ENCODE data around the gene SVEP1. TPM values are rescaled to one million over a fixed set of nuclear protein-coding genes. Genes with fewer than 3 reads are reported as not detected.
A peak's percentile ranks its signal among the peaks of the same experiment; 100 is the strongest.
"Not testable (repeated sequence)": the region's sequence is repeated elsewhere in the genome, so short reads cannot be mapped to it uniquely, and the experiment has no call there.

The SVEP1 gene
- total RNA-seq, 6 experiments from 2014 or later: 4.0 to 6.8 (median 5.8) TPM

- H3K9me3 Mint-ChIP-seq: no peaks in the 10 kb centered on the region
- TF ChIP-seq, protein P1, sequence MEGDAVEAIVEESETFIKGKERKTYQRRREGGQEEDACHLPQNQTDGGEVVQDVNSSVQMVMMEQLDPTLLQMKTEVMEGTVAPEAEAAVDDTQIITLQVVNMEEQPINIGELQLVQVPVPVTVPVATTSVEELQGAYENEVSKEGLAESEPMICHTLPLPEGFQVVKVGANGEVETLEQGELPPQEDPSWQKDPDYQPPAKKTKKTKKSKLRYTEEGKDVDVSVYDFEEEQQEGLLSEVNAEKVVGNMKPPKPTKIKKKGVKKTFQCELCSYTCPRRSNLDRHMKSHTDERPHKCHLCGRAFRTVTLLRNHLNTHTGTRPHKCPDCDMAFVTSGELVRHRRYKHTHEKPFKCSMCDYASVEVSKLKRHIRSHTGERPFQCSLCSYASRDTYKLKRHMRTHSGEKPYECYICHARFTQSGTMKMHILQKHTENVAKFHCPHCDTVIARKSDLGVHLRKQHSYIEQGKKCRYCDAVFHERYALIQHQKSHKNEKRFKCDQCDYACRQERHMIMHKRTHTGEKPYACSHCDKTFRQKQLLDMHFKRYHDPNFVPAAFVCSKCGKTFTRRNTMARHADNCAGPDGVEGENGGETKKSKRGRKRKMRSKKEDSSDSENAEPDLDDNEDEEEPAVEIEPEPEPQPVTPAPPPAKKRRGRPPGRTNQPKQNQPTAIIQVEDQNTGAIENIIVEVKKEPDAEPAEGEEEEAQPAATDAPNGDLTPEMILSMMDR (IDR thresholded peaks at IDR 0.05): no peak
- no peak overlapping the region for H3K27ac Mint-ChIP-seq
- no peak for DNase-seq
- H3K36me3 Mint-ChIP-seq (ENCODE audit: low read depth): peaks cover 5% of the 10 kb centered on the region; the same call in 1 of the 2 replicates
- no peak overlapping the region for H3K4me3 Mint-ChIP-seq
- no peaks in the 10 kb centered on the region for H3K4me1 Mint-ChIP-seq (ENCODE audit: low read depth)
- peaks cover 11% of the 10 kb centered on the region for H3K27me3 Mint-ChIP-seq (ENCODE audit: insufficient read depth)
These were observed 196.1 kb downstream of the SVEP1 start for GRCh38 chr9:110383491-110383890.

GRCh38 chr9:110382731-110383130 lies 196.8 kb downstream of the SVEP1 start:
- Mint-ChIP-seq H3K36me3 (ENCODE audit: low read depth) (peaks cover 5% of the 10 kb centered on the region; the same call in 1 of the 2 replicates), H3K4me3 (no peak overlapping the region), H3K27ac (no peak overlapping the region), H3K27me3 (ENCODE audit: insufficient read depth) (peaks cover 16% of the 10 kb centered on the region), H3K9me3 (no peaks in the 10 kb centered on the region), H3K4me1 (ENCODE audit: low read depth) (no peaks in the 10 kb centered on the region)
- DNase-seq: no peak
- TF ChIP-seq, protein P1 (IDR thresholded peaks at IDR 0.05): no peak

DNA sequence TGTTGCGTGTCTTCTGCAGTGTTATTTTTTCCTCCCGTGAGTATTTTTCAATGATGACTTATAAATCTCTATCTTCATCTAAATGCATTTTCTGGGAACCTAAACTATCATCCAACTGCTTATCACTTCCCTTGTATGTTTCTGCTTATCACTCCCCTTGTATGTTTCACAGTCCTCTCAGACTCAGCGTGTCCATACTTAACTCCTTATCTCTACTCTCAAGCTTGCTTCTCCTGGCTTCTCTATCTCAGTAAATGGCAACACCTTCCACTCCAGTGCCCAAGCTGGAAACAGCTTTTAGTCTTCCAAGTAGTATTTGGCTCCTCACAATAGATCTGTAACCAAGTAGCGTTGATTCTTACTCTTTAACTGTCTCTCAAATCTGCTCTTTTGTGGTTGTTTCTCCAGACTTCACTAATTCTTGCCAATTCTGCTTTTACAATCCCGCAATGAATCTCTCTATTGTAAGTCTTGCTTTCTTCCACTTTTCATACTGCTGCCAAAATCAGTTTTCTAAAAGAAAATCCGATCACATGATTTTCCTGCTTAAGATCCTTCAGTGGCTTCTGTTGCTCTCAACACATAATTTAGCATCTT lies 208.0 kb downstream of the SVEP1 start:
- no peak for DNase-seq
- Mint-ChIP-seq H3K9me3 (no peaks in the 10 kb centered on the region), H3K27ac (no peak overlapping the region), H3K4me3 (no peak overlapping the region), H3K4me1 (ENCODE audit: low read depth) (no peaks in the 10 kb centered on the region), H3K27me3 (ENCODE audit: insufficient read depth) (peaks cover 2% of the 10 kb centered on the region; the same call in 1 of the 2 replicates), H3K36me3 (ENCODE audit: low read depth) (no peaks in the 10 kb centered on the region)
- TF ChIP-seq, protein P1 (IDR thresholded peaks at IDR 0.05): no peak

DNA sequence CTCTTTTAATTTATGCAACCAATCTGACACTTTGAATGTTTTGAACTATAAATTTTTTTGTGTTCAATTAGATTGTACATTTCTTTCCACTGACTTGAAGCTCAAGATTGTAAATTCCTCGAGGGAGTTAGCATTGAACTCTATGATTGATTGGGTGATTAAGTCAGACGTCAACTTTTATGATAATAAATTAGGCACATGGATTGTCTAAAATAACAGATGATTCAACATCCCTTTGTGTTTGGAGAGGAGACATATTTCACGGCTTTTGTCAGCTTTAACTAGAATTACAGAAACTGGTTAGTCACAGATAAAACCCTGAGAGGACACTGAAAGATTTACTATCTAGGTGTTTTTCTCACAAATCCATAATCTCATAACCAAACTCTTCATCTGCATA lies 209.2 kb downstream of the SVEP1 start:
- DNase-seq: peak; percentile 71
- Mint-ChIP-seq H3K27me3 (ENCODE audit: insufficient read depth) (peaks cover 2% of the 10 kb centered on the region; the same call in 1 of the 2 replicates), H3K4me3 (no peak overlapping the region), H3K36me3 (ENCODE audit: low read depth) (no peaks in the 10 kb centered on the region), H3K9me3 (no peaks in the 10 kb centered on the region), H3K4me1 (ENCODE audit: low read depth) (no peaks in the 10 kb centered on the region), H3K27ac (no peak overlapping the region)
- TF ChIP-seq, protein P1 (IDR thresholded peaks at IDR 0.05): no peak

- no peak overlapping the region for H3K27ac Mint-ChIP-seq
- no peak for DNase-seq
- H3K4me3 Mint-ChIP-seq: no peak overlapping the region
- TF ChIP-seq, protein P1 (IDR thresholded peaks at IDR 0.05): no peak
- no peaks in the 10 kb centered on the region for H3K36me3 Mint-ChIP-seq (ENCODE audit: low read depth)
- no peaks in the 10 kb centered on the region for H3K4me1 Mint-ChIP-seq (ENCODE audit: low read depth)
- H3K9me3 Mint-ChIP-seq: no peaks in the 10 kb centered on the region
- H3K27me3 Mint-ChIP-seq (ENCODE audit: insufficient read depth): no peaks in the 10 kb centered on the region; the same call in none of the 2 replicates
These were observed 215.1 kb downstream of the SVEP1 start for GRCh38 chr9:110364451-110364850.

DNA sequence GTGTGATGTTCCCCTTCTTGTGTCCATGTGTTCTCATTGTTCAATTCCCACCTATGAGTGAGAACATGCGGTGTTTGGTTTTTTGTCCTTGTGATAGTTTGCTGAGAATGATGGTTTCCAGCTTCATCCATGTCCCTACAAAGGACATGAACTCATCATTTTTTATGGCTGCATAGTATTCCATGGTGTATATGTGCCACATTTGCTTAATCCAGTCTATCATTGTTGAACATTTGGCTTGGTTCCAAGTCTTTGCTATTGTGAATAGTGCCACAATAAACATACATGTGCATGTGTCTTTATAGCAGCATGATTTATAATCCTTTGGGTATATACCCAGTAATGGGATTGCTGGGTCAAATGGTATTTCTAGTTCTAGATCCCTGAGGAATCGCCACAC lies 220.5 kb downstream of the SVEP1 start:
- DNase-seq; H3K36me3 Mint-ChIP-seq (ENCODE audit: low read depth); H3K27me3 Mint-ChIP-seq (ENCODE audit: insufficient read depth); H3K9me3 Mint-ChIP-seq; H3K27ac Mint-ChIP-seq; H3K4me3 Mint-ChIP-seq; H3K4me1 Mint-ChIP-seq (ENCODE audit: low read depth): not testable (repeated sequence)

All from HFFc6 (cell line).